Measurements from ENCODE around the gene PCSK6. TPM values are rescaled to one million over a fixed set of nuclear protein-coding genes. Genes with fewer than 3 reads are reported as not detected.

The PCSK6 gene
- total and polyA plus RNA-seq, 2 experiments from 2014 or later: 0.38 TPM; not detected in 1

DNA sequence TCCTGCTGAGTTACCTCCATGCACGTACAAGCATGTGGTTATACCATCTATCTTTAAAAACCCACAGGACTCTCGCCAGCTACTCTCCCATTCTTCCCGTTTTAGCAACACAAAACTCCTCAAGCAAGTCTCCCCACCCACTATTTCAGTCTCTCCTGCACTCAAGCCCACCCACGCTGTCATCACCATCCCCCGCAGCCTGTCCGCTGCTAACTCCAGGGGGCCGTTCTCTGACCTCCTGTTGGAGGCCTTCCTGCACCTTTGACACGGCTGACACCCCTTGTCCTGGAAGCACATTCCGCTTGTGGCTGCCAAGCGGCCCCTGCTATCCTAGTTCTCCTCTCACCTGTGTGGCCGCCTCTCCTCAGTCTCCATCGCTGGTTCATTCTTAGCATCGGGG is 7.5 kb upstream of the PCSK6 start:
- H3K4me1 ChIP-seq (ENCODE audit: insufficient read depth): no peaks in the 10 kb centered on the region

DNA sequence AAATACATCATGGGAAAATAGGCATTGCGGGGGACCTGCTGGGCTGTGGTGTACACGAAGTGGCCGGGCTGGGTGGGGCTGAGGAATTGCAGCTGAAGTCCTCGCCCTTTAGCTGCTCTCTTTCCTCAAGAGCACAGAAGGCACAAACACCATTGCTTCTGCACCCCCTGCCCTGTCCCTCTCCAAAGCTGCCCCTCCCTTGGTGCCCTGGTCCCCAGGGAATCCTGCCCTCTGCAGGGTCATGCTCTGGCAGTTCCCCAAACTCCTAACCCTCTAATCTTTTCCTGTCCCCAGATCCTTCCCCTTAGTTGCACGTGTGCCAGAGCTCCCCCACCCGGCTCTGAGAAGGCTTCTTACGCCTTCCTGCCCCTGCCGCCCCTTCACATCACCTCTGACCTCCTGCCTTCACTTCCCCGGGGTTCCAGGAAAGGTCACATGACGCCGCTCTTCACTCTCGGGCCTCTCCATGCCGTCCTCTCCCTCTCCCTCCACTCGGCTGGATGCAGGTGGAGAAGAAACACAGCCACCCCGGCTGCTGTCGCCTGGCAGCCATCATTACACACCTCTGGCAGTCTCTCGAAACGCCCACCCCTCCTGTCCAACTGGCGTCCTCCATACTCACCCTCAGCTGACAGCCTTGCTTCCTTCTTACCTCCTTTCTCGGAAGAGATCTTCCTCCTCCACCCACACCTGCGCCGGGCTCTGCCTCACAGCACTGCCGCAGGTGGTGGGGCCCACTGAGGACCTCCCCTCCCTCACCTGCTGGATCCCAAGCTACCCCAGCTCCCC is 6.9 kb upstream of the PCSK6 start:
- no peak overlapping the region for H3K9ac ChIP-seq
- no peaks in the 10 kb centered on the region for H4K20me1 ChIP-seq (ENCODE audit: insufficient read depth)
- H3F3A ChIP-seq (ENCODE audit: insufficient read depth): no peaks in the 10 kb centered on the region
- TF ChIP-seq EZH2phosphoT487 (IDR thresholded peaks at IDR 0.05; ENCODE audit: insufficient read depth, low read depth): no peak
- no peaks in the 10 kb centered on the region for H3K4me1 ChIP-seq (ENCODE audit: insufficient read depth)
- in situ Hi-C loops (cut with MboI): no loop called here
- WGBS, 2 experiments (ENCODE audit: low coverage in 1 of 2, low lambda C conversion rate in 2 of 2, missing lambda C conversion rate in 2 of 2): 18 to 24% methylated on average over 20 to 23 of the region's 23 CpGs
- peaks cover 27% of the 10 kb centered on the region for H3K27me3 ChIP-seq (replicated peaks; ENCODE audit: insufficient read depth)
- no peak for DNase-seq
- H3K9me2 ChIP-seq (ENCODE audit: insufficient read depth): no peaks in the 10 kb centered on the region
- no peaks in the 10 kb centered on the region for H3K9me3 ChIP-seq (ENCODE audit: low read depth)
- no peak overlapping the region for H3K4me3 ChIP-seq
- H3K36me3 ChIP-seq (ENCODE audit: low read depth): no peaks in the 10 kb centered on the region
- no peak overlapping the region for H3K27ac ChIP-seq
- H2AFZ ChIP-seq: no peak overlapping the region
- H3K4me2 ChIP-seq (ENCODE audit: unreplicated experiment): no peak overlapping the region
- no peaks in the 10 kb centered on the region for H3K79me2 ChIP-seq (ENCODE audit: insufficient read depth)

More for the DNA sequence above, 7.5 kb upstream of the PCSK6 start:
- Histone ChIP-seq H3K9me3 (ENCODE audit: low read depth) (no peaks in the 10 kb centered on the region), H3K79me2 (ENCODE audit: insufficient read depth) (no peaks in the 10 kb centered on the region), H3K4me2 (ENCODE audit: unreplicated experiment) (no peak overlapping the region), H3F3A (ENCODE audit: insufficient read depth) (no peaks in the 10 kb centered on the region), H3K9me2 (ENCODE audit: insufficient read depth) (no peaks in the 10 kb centered on the region), H3K27ac (no peak overlapping the region), H3K9ac (no peak overlapping the region), H3K36me3 (ENCODE audit: low read depth) (no peaks in the 10 kb centered on the region), H3K4me3 (no peak overlapping the region), H3K27me3 (replicated peaks; ENCODE audit: insufficient read depth) (peaks cover 25% of the 10 kb centered on the region), H2AFZ (no peak overlapping the region), H4K20me1 (ENCODE audit: insufficient read depth) (no peaks in the 10 kb centered on the region)
- in situ Hi-C loops (cut with MboI): no loop called here
- no peak for DNase-seq
- TF ChIP-seq EZH2 (IDR thresholded peaks at IDR 0.05; ENCODE audit: insufficient read depth, poor library complexity, severe bottlenecking): no peak
- TF ChIP-seq EZH2phosphoT487 (IDR thresholded peaks at IDR 0.05; ENCODE audit: insufficient read depth, low read depth): no peak
- WGBS, 2 experiments (ENCODE audit: low coverage in 1 of 2, low lambda C conversion rate in 2 of 2, missing lambda C conversion rate in 2 of 2): 70 to 77% methylated on average over 13 of the region's 13 CpGs

DNA sequence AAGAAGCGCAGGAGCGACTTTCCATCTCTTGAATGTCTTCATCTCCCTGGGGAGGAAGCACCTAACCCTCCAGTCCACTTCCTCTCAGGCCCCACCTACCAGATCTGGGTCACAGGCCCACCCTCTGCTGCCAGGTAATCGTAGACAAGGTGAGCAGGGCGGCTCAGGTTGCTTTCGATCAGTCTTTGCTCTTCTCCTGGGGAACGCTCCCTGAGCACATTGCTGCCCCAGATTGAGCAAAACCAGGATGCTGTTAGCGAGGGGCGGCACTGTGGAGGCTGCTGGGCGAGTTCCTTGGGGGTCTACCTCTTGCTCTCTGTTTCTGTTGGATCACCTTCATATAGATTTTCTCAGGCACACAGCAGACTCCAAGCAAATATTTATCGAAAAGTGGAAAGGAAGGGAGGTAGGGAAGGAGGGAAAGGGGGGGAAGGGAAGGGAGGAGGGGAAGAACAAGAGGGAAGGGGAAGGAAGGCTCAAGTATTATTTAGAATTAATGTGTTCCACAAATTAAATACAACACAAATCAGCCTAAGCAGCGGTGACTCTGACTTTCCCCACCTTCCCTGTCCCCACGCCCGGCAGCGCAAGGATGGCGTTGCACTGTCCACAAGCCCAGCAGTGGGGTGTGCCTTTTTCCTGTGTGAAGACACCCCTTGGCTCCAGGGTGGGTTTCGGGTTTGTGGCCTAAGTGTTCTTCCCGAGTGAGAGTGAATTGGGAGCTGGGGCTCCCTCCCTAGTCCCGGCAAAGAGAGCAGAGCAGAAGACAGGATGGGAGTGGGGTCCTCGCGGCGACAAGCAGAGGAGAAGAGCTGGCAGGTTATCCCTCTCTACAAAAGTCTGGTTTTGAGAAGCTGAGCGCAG is 6.1 kb upstream of the PCSK6 start:
- Histone ChIP-seq H3K36me3 (ENCODE audit: low read depth) (no peaks in the 10 kb centered on the region), H3K79me2 (ENCODE audit: insufficient read depth) (no peaks in the 10 kb centered on the region), H3K27me3 (replicated peaks; ENCODE audit: insufficient read depth) (peaks cover 31% of the 10 kb centered on the region), H3K4me1 (ENCODE audit: insufficient read depth) (no peaks in the 10 kb centered on the region), H3K4me3 (no peak overlapping the region), H3K9ac (no peak overlapping the region), H3K27ac (no peak overlapping the region), H2AFZ (no peak overlapping the region), H3K9me3 (ENCODE audit: low read depth) (no peaks in the 10 kb centered on the region), H4K20me1 (ENCODE audit: insufficient read depth) (no peaks in the 10 kb centered on the region), H3K9me2 (ENCODE audit: insufficient read depth) (no peaks in the 10 kb centered on the region), H3F3A (ENCODE audit: insufficient read depth) (no peaks in the 10 kb centered on the region), H3K4me2 (ENCODE audit: unreplicated experiment) (no peak overlapping the region)
- no peak for DNase-seq
- 66 to 69% methylated on average over 22 of the region's 22 CpGs for WGBS, 2 experiments (ENCODE audit: low coverage in 1 of 2, low lambda C conversion rate in 2 of 2, missing lambda C conversion rate in 2 of 2)
- TF ChIP-seq EZH2 (IDR thresholded peaks at IDR 0.05; ENCODE audit: insufficient read depth, poor library complexity, severe bottlenecking) (no peak), EZH2phosphoT487 (IDR thresholded peaks at IDR 0.05; ENCODE audit: insufficient read depth, low read depth) (no peak)
- in situ Hi-C loops (cut with MboI): no loop called here

DNA sequence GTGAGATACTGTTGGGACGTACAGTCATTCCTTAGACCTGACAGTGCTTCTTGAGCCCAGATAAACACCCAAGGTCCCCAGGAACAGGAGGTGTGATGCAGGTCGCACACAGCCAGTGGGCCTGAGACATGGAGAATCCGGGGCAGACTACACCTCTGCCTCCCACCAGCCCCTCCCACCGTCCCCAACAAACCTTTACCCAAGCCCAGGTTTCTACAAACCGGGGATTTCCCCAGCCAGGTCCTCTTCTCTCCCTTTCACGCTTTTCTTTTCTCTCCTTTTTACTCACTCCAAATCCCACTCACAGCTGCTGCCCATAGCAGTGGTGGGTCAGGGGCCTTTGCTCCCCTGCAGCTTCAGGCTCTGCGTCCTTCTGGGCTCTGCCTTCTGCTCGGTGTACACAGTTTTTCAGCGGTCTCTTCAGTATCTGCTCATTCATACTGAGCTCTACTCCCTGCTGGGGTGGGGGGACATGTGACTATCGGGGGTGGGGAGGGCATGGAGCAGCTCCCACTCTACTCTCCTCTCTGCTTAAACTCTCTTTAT is 4.8 kb upstream of the PCSK6 start:
- H3K27ac ChIP-seq: no peak overlapping the region
- in situ Hi-C loops (cut with MboI): no loop called here
- WGBS, 2 experiments (ENCODE audit: low coverage in 1 of 2, low lambda C conversion rate in 2 of 2, missing lambda C conversion rate in 2 of 2): 64 to 68% methylated on average over 10 of the region's 10 CpGs
- H3K27me3 ChIP-seq (replicated peaks; ENCODE audit: insufficient read depth): peaks cover 33% of the 10 kb centered on the region
- H2AFZ ChIP-seq: no peak overlapping the region
- no peaks in the 10 kb centered on the region for H3K36me3 ChIP-seq (ENCODE audit: low read depth)
- H3K4me3 ChIP-seq: no peak overlapping the region
- no peaks in the 10 kb centered on the region for H3K79me2 ChIP-seq (ENCODE audit: insufficient read depth)
- DNase-seq: no peak
- no peaks in the 10 kb centered on the region for H4K20me1 ChIP-seq (ENCODE audit: insufficient read depth)
- TF ChIP-seq EZH2 (IDR thresholded peaks at IDR 0.05; ENCODE audit: insufficient read depth, poor library complexity, severe bottlenecking) (no peak), EZH2phosphoT487 (IDR thresholded peaks at IDR 0.05; ENCODE audit: insufficient read depth, low read depth) (no peak)
- no peaks in the 10 kb centered on the region for H3K9me2 ChIP-seq (ENCODE audit: insufficient read depth)
- no peaks in the 10 kb centered on the region for H3K4me1 ChIP-seq (ENCODE audit: insufficient read depth)
- H3F3A ChIP-seq (ENCODE audit: insufficient read depth): no peaks in the 10 kb centered on the region
- H3K4me2 ChIP-seq (ENCODE audit: unreplicated experiment): no peak overlapping the region
- no peaks in the 10 kb centered on the region for H3K9me3 ChIP-seq (ENCODE audit: low read depth)
- no peak overlapping the region for H3K9ac ChIP-seq
